ENCODE results near the gene GPR137.

GPR137 gene

DNA sequence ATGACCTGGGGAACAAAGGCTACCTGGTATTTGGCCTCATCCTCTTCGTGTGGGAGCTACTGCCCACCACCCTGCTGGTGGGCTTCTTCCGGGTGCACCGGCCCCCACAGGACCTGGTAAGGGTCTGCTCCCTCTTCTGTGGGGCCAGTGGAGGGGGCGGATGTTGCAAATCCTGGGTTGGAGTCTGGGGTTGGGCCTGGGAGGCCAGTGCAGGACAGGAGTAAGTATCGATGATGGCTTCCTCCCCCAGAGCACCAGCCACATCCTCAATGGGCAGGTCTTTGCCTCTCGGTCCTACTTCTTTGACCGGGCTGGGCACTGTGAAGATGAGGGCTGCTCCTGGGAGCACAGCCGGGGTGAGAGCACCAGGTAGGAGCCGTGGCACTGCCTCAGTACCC, 2.7 kb downstream of the GPR137 start:
- no peak for DNase-seq (ENCODE audit: extremely low spot score)
- no peak for TF ChIP-seq CTBP1 (IDR thresholded peaks at IDR 0.05; ENCODE audit: borderline replicate concordance)
- TF ChIP-seq SUZ12 (IDR thresholded peaks at IDR 0.05) = no peak
- TF ChIP-seq, protein P1, sequence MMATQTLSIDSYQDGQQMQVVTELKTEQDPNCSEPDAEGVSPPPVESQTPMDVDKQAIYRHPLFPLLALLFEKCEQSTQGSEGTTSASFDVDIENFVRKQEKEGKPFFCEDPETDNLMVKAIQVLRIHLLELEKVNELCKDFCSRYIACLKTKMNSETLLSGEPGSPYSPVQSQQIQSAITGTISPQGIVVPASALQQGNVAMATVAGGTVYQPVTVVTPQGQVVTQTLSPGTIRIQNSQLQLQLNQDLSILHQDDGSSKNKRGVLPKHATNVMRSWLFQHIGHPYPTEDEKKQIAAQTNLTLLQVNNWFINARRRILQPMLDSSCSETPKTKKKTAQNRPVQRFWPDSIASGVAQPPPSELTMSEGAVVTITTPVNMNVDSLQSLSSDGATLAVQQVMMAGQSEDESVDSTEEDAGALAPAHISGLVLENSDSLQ (IDR thresholded peaks at IDR 0.05) = no peak
- no peak for TF ChIP-seq HDGF (IDR thresholded peaks at IDR 0.05; ENCODE audit: borderline replicate concordance)
- no peak for TF ChIP-seq LEF1 (IDR thresholded peaks at IDR 0.05; ENCODE audit: borderline replicate concordance)
- no peak for TF ChIP-seq ZNF384 (IDR thresholded peaks at IDR 0.05)
- no peak for TF ChIP-seq BHLHE40 (IDR thresholded peaks at IDR 0.05; ENCODE audit: borderline replicate concordance)
- no peak for TF ChIP-seq FOXA1 (IDR thresholded peaks at IDR 0.05)
- CTCF ChIA-PET = no interaction called here
- POLR2A ChIA-PET = interaction anchor here (1.4 to 8.5 kb wide), 2 partner anchors 18 to 30 kb away, joined by 3 to 81 read pairs; partner anchors contain the start of gene PRDX5

DNA sequence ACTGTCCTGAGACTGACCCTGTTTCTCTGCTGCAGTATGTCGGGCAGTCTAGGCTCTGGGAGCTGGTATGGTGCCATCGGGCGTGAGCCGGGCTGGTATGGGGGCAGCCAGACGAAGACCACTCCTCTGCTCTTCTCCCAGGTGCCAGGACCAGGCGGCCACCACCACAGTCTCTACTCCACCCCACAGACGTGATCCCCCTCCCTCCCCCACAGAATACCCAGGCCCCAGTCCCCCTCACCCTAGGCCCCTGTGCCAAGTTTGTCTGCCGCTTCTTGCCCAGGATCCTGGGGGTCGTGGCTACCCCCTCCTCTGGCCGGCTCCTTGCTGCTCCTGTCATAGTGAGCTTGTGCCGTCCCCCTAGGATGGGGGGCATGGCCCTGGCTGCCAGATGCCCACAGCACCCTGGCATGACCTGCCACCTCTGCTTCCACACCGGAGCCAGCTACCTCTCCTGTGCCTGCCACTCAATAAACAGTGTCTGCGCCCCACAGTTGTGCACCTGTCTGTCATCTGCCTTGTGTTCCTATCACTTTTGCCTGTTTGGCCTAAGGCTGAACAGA, 3.4 kb downstream of the GPR137 start:
- CTCF ChIA-PET = interaction anchor here (1.1 to 2.1 kb wide), 2 partner anchors 12 to 68 kb away, joined by 6 to 9 read pairs; no protein-coding TSS in a partner anchor
- POLR2A ChIA-PET = interaction anchor here (0.9 to 2.2 kb wide), 4 partner anchors 12 to 103 kb away, joined by 3 to 13 read pairs (median 4); partner anchors contain the start of gene STIP1
- TF ChIP-seq HDGF (IDR thresholded peaks at IDR 0.05; ENCODE audit: borderline replicate concordance) = no peak
- TF ChIP-seq BHLHE40 (IDR thresholded peaks at IDR 0.05; ENCODE audit: borderline replicate concordance) = no peak
- no peak for DNase-seq (ENCODE audit: extremely low spot score)

DNA sequence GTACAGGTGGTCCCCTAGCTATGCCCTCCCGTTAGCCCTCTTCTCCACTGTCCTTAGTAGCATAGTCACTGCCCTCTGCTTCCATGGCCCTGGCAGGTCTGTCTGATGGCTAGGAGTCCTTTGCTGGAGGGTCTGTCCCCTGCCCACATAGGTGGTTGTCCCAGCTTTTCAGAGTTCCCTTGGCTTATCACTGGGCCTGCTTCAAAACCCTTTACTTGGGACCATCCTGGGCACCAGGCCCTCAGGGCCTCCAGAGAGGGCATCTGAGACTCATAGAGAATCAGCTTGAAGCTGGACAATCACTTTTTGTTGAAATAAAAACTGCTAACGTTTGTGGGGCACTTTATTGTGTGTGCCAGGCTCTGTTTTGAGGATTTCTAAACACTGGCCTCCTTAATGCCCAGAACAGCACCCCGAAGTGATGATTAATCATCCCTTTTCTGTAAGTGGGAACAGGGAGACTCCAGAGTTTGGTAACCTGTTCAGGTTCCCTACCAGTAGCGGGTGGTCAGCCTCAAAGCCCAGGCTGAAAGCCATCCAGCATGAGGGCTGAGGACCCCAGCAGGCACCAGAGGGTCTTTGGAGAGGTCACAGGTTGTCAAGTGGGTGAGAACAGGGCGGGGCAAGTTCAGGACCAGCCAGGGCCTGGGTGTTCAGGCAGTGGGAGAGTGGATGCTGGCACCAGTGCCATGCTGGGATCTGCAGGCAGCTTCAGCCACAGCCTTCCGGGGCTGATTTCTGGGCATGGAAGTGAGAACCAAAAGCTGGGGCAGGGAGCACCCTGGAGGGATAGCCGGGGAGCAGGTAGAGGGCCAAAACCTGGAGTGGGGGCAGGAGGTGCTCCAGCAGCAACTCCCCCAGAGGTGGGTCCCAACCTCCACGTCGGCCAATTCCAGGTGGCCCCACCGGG, 5.0 kb downstream of the GPR137 start:
- POLR2A ChIA-PET = interaction anchor here (0.9 to 2.2 kb wide), 4 partner anchors 14 to 105 kb away, joined by 3 to 13 read pairs (median 4); partner anchors contain the start of genes PRDX5 and STIP1
- TF ChIP-seq LEF1 (IDR thresholded peaks at IDR 0.05; ENCODE audit: borderline replicate concordance) (no peak), L3MBTL2 (conservative IDR thresholded peaks at IDR 0.05) (no peak), FOXM1 (IDR thresholded peaks at IDR 0.05; ENCODE audit: borderline replicate concordance) (no peak), SP1 (IDR thresholded peaks at IDR 0.05) (no peak), CTBP1 (IDR thresholded peaks at IDR 0.05; ENCODE audit: borderline replicate concordance) (no peak), TARDBP (IDR thresholded peaks at IDR 0.05) (no peak), NFRKB (IDR thresholded peaks at IDR 0.05) (no peak), FOXA1 (IDR thresholded peaks at IDR 0.05) (no peak), ZNF384 (IDR thresholded peaks at IDR 0.05) (no peak), ELF4 (IDR thresholded peaks at IDR 0.05) (no peak), BHLHE40 (IDR thresholded peaks at IDR 0.05; ENCODE audit: borderline replicate concordance) (no peak), SUZ12 (IDR thresholded peaks at IDR 0.05) (no peak), FOXK2 (IDR thresholded peaks at IDR 0.05) (no peak), HDGF (IDR thresholded peaks at IDR 0.05; ENCODE audit: borderline replicate concordance) (no peak), ARNT (IDR thresholded peaks at IDR 0.05) (no peak)
- TF ChIP-seq, protein P1 (IDR thresholded peaks at IDR 0.05) = no peak
- no peak for DNase-seq (ENCODE audit: extremely low spot score)
- CTCF ChIA-PET = interaction anchor here (0.6 to 2.1 kb wide), 3 partner anchors 10 to 66 kb away, joined by 3 to 9 read pairs (median 6); no protein-coding TSS in a partner anchor

DNA sequence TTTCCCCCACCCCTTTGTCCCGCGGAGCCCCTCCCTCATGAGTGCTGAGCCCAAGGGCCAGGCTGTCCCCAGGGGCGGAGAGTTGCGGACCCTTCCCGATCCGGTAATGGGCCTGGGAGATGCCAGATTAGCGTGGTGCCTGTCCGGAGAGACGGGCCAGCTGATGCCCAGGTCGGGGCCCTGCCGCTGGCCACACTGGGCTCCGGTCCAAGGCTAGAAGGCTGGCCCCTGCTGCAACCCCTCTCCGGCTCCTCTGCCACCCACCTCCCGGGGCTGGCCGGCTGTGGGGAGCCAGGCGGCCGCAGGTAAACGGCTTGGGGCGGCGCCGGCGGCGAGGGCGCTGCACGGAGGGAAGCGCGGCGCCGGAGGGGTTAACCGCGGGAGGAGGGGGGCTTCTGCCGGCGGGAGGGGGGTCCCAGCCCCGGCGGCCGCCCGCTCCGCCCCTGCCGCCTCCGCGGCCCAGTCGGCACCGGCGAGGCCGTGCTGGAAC, 5.7 kb downstream of the GPR137 start, which contains the start of gene KCNK4:
Gene KCNK4, plus strand, starts transcription at position 41 of the 490 bp plus-strand sequence. CDS start 1,717 bp downstream, outside the sequence.
- ChIA-PET CTCF (interaction anchor here (2.1 kb wide), 1 partner anchor 10 kb away, joined by 9 read pairs; no protein-coding TSS in a partner anchor), POLR2A (interaction anchor here (2.2 kb wide), 1 partner anchor 20 kb away, joined by 13 read pairs; no protein-coding TSS in a partner anchor)
- DNase-seq (ENCODE audit: extremely low spot score) = no peak
- TF ChIP-seq FOXK2 (IDR thresholded peaks at IDR 0.05) (no peak), FOXM1 (IDR thresholded peaks at IDR 0.05; ENCODE audit: borderline replicate concordance) (no peak), ZNF384 (IDR thresholded peaks at IDR 0.05) (no peak), LEF1 (IDR thresholded peaks at IDR 0.05; ENCODE audit: borderline replicate concordance) (no peak), SUZ12 (IDR thresholded peaks at IDR 0.05) (no peak), NFRKB (IDR thresholded peaks at IDR 0.05) (no peak), BHLHE40 (IDR thresholded peaks at IDR 0.05; ENCODE audit: borderline replicate concordance) (no peak), ARNT (IDR thresholded peaks at IDR 0.05) (no peak), L3MBTL2 (conservative IDR thresholded peaks at IDR 0.05) (no peak), HDGF (IDR thresholded peaks at IDR 0.05; ENCODE audit: borderline replicate concordance) (no peak)
- TF ChIP-seq, protein P1 (IDR thresholded peaks at IDR 0.05) = no peak

DNA sequence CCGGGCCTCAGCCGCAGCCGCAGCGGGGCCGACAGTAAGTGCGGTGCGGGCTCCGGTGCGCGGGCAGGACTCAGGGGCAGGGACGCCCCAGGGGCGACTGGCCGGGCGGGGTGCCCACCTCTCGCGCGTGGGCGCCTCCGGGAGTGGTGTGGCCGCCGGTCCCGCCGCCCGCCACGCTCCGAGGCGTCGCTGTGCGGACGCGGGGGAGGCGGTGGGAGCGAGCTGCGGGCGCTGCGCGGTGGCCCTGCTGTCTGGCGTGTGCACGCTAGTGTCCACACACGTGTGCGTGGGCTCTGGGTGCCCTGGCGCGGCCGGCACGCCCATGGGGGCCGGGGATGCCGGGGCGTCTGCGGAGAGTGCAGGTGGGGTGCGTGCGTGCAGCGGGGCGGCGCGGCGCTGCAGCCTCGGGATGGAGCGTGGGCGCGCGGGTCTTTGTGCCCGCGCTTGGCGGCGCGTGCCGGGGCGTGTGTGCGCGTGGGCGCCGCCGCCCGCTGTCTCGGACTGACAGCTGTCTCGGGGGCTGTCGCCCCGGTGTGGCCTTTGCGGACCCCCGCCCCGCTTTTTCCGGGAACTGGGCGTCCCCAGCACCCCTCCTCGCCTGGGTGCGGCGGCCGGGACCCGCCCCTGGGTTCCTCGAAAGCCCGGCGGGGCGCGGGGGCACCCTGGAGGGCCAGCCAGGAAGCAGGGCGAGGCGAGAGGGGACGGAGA, 6.3 kb downstream of the GPR137 start:
- no peak for TF ChIP-seq TARDBP (IDR thresholded peaks at IDR 0.05)
- no peak for TF ChIP-seq LEF1 (IDR thresholded peaks at IDR 0.05; ENCODE audit: borderline replicate concordance)
- no peak for TF ChIP-seq FOXA1 (IDR thresholded peaks at IDR 0.05)
- TF ChIP-seq ELF4 (IDR thresholded peaks at IDR 0.05) = no peak
- no peak for TF ChIP-seq SUZ12 (IDR thresholded peaks at IDR 0.05)
- TF ChIP-seq CTBP1 (IDR thresholded peaks at IDR 0.05; ENCODE audit: borderline replicate concordance) = no peak
- TF ChIP-seq, protein P1 (IDR thresholded peaks at IDR 0.05) = no peak
- TF ChIP-seq ARNT (IDR thresholded peaks at IDR 0.05) = no peak
- TF ChIP-seq FOXK2 (IDR thresholded peaks at IDR 0.05) = no peak
- no peak for TF ChIP-seq NFRKB (IDR thresholded peaks at IDR 0.05)
- no peak for TF ChIP-seq FOXM1 (IDR thresholded peaks at IDR 0.05; ENCODE audit: borderline replicate concordance)
- TF ChIP-seq ZNF384 (IDR thresholded peaks at IDR 0.05) = no peak
- no peak for TF ChIP-seq L3MBTL2 (conservative IDR thresholded peaks at IDR 0.05)
- POLR2A ChIA-PET = interaction anchor here (0.9 to 1.0 kb wide), 2 partner anchors 26 to 497 kb away, joined by 3 read pairs; partner anchors contain the start of genes PRDX5 and TRMT112
- no peak for DNase-seq (ENCODE audit: extremely low spot score)
- CTCF ChIA-PET = interaction anchor here (0.8 kb wide), 1 partner anchor 10 kb away, joined by 3 read pairs; no protein-coding TSS in a partner anchor

Data from HEK293T (cell line).